GM13976 (cell line): ENCODE data around the gene PGBD5.

Experiments
- DNase-seq: peaks from one replicate; pipeline ENCODE4 v3.0.0; 2012; ENCODE audit warnings: low spot score
- CTCF ChIP-seq: IDR thresholded peaks from 2 replicates; pipeline ENCODE4 v1.5.1; 2012; ENCODE audit warnings: borderline replicate concordance, mild to moderate bottlenecking; ENCODE audit not compliant: insufficient read depth; ENCODE audit errors: extremely low read depth, missing control alignments, control extremely low read depth
- in situ Hi-C: fragments of 300-500 bp; cut with MboI; formaldehyde crosslinking; loops from one replicate; pipeline ENCODE4 v1.12.0; 2022; ENCODE audit warnings: low sequenced_read_pairs, mixed read lengths, inconsistent platforms; ENCODE audit not compliant: unreplicated experiment

PGBD5 gene

GRCh38 chr1:230291731-230292620, 134.2 kb downstream of the PGBD5 start:
- in situ Hi-C loops, result no loop called here
- no peak for TF ChIP-seq CTCF
- DNase-seq, result no peak

DNA sequence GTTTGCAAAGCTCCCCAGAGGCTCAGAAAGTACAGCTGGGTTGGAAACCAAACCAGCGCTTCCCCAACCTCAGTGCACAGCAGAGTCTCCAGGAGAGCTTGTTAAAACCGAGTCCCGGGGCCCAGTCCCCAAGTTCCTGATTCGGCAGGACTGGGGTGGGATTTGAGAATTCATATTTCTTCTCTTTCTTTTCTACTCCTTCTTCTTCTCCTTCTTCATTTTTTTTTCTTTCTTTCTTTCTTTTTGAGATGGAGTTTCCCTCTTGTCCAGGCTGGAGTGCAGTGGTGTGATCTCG, 136.8 kb downstream of the PGBD5 start:
- in situ Hi-C loops, result no loop called here
- no peak for DNase-seq
- no peak for TF ChIP-seq CTCF

- DNase-seq, result no peak
- no peak for TF ChIP-seq CTCF
- in situ Hi-C loops, result no loop called here
These were observed 137.3 kb downstream of the PGBD5 start for GRCh38 chr1:230288641-230289349.

- in situ Hi-C loops, result no loop called here
- no peak for DNase-seq
- TF ChIP-seq CTCF, result no peak
These were observed 138.3 kb downstream of the PGBD5 start for GRCh38 chr1:230287674-230288315.

- DNase-seq, result no peak
- in situ Hi-C loops, result no loop called here
- TF ChIP-seq CTCF, result no peak
These were observed 139.3 kb downstream of the PGBD5 start for GRCh38 chr1:230286890-230287269.

DNA sequence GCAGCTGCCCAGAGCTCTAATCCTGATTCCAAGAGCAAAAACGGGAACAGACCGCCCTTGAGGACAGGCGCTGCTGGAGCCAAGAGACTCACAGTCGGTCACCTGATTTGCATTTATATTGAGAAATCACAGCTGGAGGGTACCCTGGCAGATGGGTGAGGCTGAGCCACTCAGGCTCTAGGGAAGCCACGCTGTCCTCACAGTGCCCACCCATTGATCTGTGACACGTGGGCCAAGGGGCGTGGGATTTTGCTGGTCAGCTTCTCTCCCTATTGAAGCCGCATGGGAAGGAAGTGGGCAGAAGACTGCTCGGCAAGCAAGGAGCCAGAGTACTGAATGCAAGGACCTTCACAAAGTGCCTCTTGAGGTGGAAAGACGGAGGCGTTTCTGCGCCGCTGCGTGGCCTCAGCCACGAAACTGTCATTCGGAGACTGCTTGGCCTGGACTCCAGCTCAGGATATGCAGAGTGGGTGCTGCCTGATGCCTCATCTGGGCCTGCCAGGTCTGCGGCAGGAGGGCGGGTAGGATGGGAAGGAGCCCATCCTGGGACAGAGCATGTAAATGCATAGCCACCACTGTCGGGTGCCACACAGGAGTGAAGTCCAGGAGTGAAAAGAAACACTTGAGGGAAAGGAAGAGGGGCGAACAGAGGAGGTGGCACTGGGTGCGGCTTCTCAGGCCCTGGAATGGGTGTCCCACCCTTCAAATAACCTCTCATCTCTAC, 139.8 kb downstream of the PGBD5 start:
- in situ Hi-C loops, result no loop called here
- no peak for DNase-seq
- no peak for TF ChIP-seq CTCF
